Left lung (tissue), 10 donors: ENCODE measurements around the gene TBX4. TPM values are rescaled to one million over a fixed set of nuclear protein-coding genes. Genes with fewer than 3 reads are reported as not detected.

Experiments
- ATAC-seq: fragments of 200-7000 bp; cut with Tn5 transposase; one replicate; pipeline ENCODE4 v1.9.1; 2020; ENCODE audit warnings: moderate library complexity
- DNase-seq, 4 donors: peaks; one replicate each; pipeline ENCODE4 v3.0.0-alpha.2; 2013 to 2020
- H3K27ac ChIP-seq, 2 donors: fragments of 200-600 bp; sonication (generic) in 1 of 2; one replicate each; pipeline versions ENCODE4 v1.5.0 to v1.8.0; 2020 to 2021
- H3K27me3 ChIP-seq, 2 donors: fragments of 200-600 bp; sonication (generic) in 1 of 2; one replicate each; pipeline versions ENCODE4 v1.5.0 to v1.8.0; 2020 to 2021
- H3K36me3 ChIP-seq, 2 donors: fragments of 200-600 bp; sonication (generic) in 1 of 2; one replicate each; pipeline versions ENCODE4 v1.5.0 to v1.8.0; 2020 to 2021
- H3K4me1 ChIP-seq, 2 donors: fragments of 200-600 bp; one replicate each; pipeline ENCODE4 v1.8.0; 2021
- H3K4me3 ChIP-seq, 2 donors: fragments of 200-600 bp; sonication (generic) in 1 of 2; one replicate each; pipeline versions ENCODE4 v1.5.0 to v1.8.0; 2020 to 2021; ENCODE audit warnings: mild to moderate bottlenecking in 1 of 2
- H3K9me3 ChIP-seq, 2 donors: fragments of 200-600 bp; sonication (generic) in 1 of 2; one replicate each; pipeline versions ENCODE4 v1.5.0 to v1.8.0; 2020 to 2021
- CTCF ChIP-seq, 2 donors: fragments of 200-600 bp; sonication (generic) in 1 of 2; IDR thresholded peaks; one replicate each; pipeline versions ENCODE4 v1.5.0 to v1.8.0; 2021; ENCODE audit warnings: antibody characterized with exemption in 2 of 2
- intact Hi-C, 2 donors: fragments of 100-400 bp; cut with DNase I; formaldehyde crosslinking; loops; one replicate each; pipeline versions ENCODE4 v1.11.2 to v1.14.2; 2022
- polyA plus RNA-seq, 6 donors: library from polyadenylated mRNA; unstranded; fragments of 120-200 nt; gene quantifications; one replicate each; pipeline ENCODE4 v1.2.1, GENCODE V29; 2013; ENCODE audit not compliant: insufficient read length in 6 of 6
- total RNA-seq, 2 donors: library from RNA; stranded (reverse); fragmentation: NEBNext Ultra II Directional; extraction: Animal tissue kit (Norgen Biotek cat#: 25700); gene quantifications; one replicate each; pipeline ENCODE4 v1.2.1, GENCODE V29; 2021
- donor health status: DM: no; HTN: yes; CAD: no.
- donor health status: DM: no; HTN: no; CAD: no.

TBX4 gene
- total and polyA plus RNA-seq, 8 donors, result 21.2 to 190 (median 162) TPM

GRCh38 chr17:61416211-61416539, 36.0 kb upstream of the TBX4 start:
- Histone ChIP-seq H3K36me3 (no peaks in the 10 kb centered on the region), H3K27ac (peak overlapping the region; percentile 68 to 95), H3K4me3 (no peak overlapping the region), H3K27me3 (peaks cover 0 to 72% of the 10 kb centered on the region in 2 donors), H3K9me3 (no peaks in the 10 kb centered on the region), H3K4me1 (peaks cover 3 to 55% of the 10 kb centered on the region in 2 donors)
- intact Hi-C loops, result loop anchor here in 1 of 2 donors (5.0 to 10.0 kb wide), 2 partner anchors 136 to 419 kb away; no protein-coding TSS in a partner anchor
- ATAC-seq (no peak), DNase-seq (no peak)
- no peak for TF ChIP-seq CTCF (IDR thresholded peaks at IDR 0.05)

- H3K27me3 ChIP-seq, result peaks cover 0 to 72% of the 10 kb centered on the region in 2 donors
- peak; percentile 73 for ATAC-seq
- H3K9me3 ChIP-seq, result no peaks in the 10 kb centered on the region
- H3K36me3 ChIP-seq, result no peaks in the 10 kb centered on the region
- TF ChIP-seq CTCF (IDR thresholded peaks at IDR 0.05), result peak; percentile 95 to 96
- intact Hi-C loops, result loop anchor here in 1 of 2 donors (5.0 to 10.0 kb wide), 2 partner anchors 136 to 418 kb away; no protein-coding TSS in a partner anchor
- peak; percentile 88 to 95 (median 90) for DNase-seq
- H3K4me1 ChIP-seq, result peaks cover 3 to 49% of the 10 kb centered on the region in 2 donors
- H3K4me3 ChIP-seq, result no peak overlapping the region
- H3K27ac ChIP-seq, result peak overlapping the region; percentile 68 to 95
Observed at GRCh38 chr17:61416540-61417363, 35.5 kb upstream of the TBX4 start.

GRCh38 chr17:61418449-61418848, 33.8 kb upstream of the TBX4 start:
- intact Hi-C loops, result loop anchor here in 1 of 2 donors (5.0 to 10.0 kb wide), 2 partner anchors 134 to 416 kb away; no protein-coding TSS in a partner anchor
- no peaks in the 10 kb centered on the region for H3K36me3 ChIP-seq
- no peak for ATAC-seq
- no peak overlapping the region for H3K27ac ChIP-seq
- H3K9me3 ChIP-seq, result no peaks in the 10 kb centered on the region
- no peak overlapping the region for H3K4me3 ChIP-seq
- H3K4me1 ChIP-seq, result peaks cover 3 to 33% of the 10 kb centered on the region in 2 donors
- TF ChIP-seq CTCF (IDR thresholded peaks at IDR 0.05), result no peak
- no peak for DNase-seq
- H3K27me3 ChIP-seq, result peaks cover 0 to 72% of the 10 kb centered on the region in 2 donors

DNA sequence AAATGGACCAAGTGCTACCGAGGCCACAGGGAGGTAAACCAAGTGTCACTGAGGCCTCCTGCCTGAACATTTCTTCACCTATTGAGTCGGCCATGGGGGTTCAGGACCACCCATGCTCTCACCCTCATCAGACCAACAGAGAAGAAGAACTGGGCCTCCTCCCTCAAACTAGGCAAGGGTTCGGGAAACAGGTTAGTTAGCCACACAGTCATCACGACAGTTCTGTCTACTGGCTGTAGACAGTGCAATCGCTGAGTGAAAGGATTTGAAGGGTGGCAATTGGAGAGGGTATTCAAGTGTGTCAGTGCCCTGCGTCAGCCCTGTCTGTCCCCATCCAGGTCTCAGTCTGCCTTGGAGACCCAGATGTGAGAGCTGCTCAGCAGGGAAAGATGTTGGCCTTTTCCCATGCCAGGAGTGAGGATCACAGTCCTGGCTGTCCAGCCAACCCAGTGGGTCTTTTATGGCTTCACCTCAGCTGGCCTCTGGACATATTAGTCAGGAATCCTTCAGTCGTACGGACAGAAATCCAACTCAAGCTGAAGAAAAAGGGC, 32.7 kb upstream of the TBX4 start:
- Histone ChIP-seq H3K36me3 (no peaks in the 10 kb centered on the region), H3K4me1 (peaks cover 3 to 27% of the 10 kb centered on the region in 2 donors), H3K9me3 (no peaks in the 10 kb centered on the region), H3K27ac (no peak overlapping the region), H3K4me3 (no peak overlapping the region), H3K27me3 (peaks cover 0 to 71% of the 10 kb centered on the region in 2 donors)
- no peak for DNase-seq
- TF ChIP-seq CTCF (IDR thresholded peaks at IDR 0.05), result no peak
- ATAC-seq, result no peak
- intact Hi-C loops, result loop anchor here in 1 of 2 donors (5.0 to 10.0 kb wide), 2 partner anchors 133 to 415 kb away; no protein-coding TSS in a partner anchor

GRCh38 chr17:61420052-61420451, 32.2 kb upstream of the TBX4 start:
- intact Hi-C loops, result no loop called here
- Histone ChIP-seq H3K27ac (no peak overlapping the region), H3K36me3 (no peaks in the 10 kb centered on the region), H3K9me3 (no peaks in the 10 kb centered on the region), H3K4me3 (no peak overlapping the region), H3K4me1 (peaks cover 3 to 22% of the 10 kb centered on the region in 2 donors), H3K27me3 (peaks cover 0 to 76% of the 10 kb centered on the region in 2 donors)
- ATAC-seq (no peak), DNase-seq (peak in 2 of 4 donors; percentile 38 to 59)
- no peak for TF ChIP-seq CTCF (IDR thresholded peaks at IDR 0.05)
